ENCODE results near the gene ALDH16A1.

The ALDH16A1 gene

DNA sequence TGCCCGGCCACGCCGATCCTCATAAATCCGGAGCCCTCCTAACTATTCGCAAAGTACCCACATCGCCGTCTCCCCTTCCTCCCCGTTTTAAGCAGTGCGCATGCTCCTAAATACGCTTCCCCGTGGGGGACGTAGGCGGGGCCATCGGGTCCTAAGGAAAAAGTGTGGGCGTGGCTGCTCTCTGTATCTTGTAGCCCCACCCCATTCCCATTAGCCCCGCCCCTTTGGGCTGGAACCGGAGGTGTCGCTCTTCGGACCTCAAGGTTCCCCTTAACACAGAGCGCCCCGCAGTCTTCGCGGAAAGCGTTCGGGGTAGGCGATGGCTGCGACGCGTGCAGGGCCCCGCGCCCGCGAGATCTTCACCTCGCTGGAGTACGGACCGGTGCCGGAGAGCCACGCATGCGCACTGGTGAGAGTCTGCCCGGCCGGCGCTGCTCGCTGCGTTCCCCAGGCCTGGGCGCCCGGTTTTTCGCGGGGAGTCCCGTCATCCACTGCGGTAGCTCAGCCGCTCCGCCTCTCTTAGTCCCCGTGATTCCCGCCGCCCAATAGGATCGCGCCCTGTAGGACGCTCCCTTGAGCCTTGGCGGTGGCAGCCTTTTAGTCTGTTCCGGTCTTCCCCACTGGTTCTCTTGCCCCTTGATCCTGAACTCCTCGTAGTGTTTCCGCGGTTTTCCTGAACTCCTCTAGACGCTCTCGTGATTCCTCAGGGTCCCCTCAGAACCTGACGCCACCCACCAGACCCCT is at the start of gene ALDH16A1:
ALDH16A1 (plus strand) TSS at position 213 of the 744 bp plus-strand sequence; CDS start at position 320, 107 bp downstream.
- TF ChIP-seq, protein P1, sequence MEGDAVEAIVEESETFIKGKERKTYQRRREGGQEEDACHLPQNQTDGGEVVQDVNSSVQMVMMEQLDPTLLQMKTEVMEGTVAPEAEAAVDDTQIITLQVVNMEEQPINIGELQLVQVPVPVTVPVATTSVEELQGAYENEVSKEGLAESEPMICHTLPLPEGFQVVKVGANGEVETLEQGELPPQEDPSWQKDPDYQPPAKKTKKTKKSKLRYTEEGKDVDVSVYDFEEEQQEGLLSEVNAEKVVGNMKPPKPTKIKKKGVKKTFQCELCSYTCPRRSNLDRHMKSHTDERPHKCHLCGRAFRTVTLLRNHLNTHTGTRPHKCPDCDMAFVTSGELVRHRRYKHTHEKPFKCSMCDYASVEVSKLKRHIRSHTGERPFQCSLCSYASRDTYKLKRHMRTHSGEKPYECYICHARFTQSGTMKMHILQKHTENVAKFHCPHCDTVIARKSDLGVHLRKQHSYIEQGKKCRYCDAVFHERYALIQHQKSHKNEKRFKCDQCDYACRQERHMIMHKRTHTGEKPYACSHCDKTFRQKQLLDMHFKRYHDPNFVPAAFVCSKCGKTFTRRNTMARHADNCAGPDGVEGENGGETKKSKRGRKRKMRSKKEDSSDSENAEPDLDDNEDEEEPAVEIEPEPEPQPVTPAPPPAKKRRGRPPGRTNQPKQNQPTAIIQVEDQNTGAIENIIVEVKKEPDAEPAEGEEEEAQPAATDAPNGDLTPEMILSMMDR (IDR thresholded peaks at IDR 0.05), result no peak
- peaks cover 53% of the 10 kb centered on the region for H3K4me1 Mint-ChIP-seq
- H3K9me3 Mint-ChIP-seq, result no peaks in the 10 kb centered on the region
- H3K4me3 Mint-ChIP-seq, result peak within 1 kb of the TSS; percentile 96
- peak; percentile 98 for DNase-seq
- H3K27ac Mint-ChIP-seq, result peak within 1 kb of the TSS; percentile 99
- H3K36me3 Mint-ChIP-seq (ENCODE audit: low read depth), result peaks cover 44% of the 10 kb centered on the region
- peaks cover 7% of the 10 kb centered on the region for H3K27me3 Mint-ChIP-seq (ENCODE audit: low read depth, poor library complexity)

DNA sequence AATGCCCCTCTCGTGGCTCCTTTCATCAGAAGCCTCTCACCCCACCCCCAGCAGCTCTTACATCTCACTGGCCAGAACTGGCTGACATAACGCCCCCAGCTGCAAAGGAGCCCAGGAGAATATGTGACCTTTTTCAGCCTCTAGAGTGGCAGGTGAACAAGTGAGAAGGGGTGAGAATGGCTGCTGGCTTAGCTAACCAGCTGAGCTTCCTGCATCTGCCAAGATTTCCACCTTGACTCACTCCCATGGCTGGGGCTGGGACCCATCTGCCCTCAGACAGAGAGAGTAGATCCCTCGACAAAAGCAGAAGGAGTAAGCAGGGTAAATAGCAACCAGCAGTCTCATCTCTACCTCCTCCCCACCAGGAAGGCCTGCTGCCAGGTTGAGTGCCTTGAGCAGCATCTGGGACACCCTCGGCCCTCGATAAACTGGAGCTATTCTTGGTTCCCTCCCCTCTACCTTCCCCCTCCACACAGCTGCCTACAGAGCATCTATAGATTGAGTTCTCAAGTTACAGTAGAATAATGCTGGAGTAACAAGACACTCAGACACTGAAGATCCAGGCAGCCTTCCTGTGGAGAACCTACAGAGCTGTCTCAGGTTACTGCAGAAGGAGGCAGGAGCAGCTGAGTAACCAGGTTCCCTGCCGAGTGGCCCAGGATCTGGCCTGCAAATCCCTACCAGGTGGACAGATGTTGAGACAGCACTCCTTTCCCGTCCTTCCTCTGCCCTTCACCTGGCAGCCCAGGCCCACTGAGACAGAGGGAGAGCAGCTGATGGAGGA is 49.4 kb upstream of the ALDH16A1 start:
- Mint-ChIP-seq H3K27me3 (ENCODE audit: low read depth, poor library complexity) (peaks cover 10% of the 10 kb centered on the region), H3K4me1 (peaks cover 81% of the 10 kb centered on the region), H3K27ac (peak overlapping the region; percentile 99), H3K4me3 (peak overlapping the region; percentile 74), H3K36me3 (ENCODE audit: low read depth) (no peaks in the 10 kb centered on the region), H3K9me3 (no peaks in the 10 kb centered on the region)
- peak; percentile 50 for DNase-seq
- TF ChIP-seq, protein P1 (IDR thresholded peaks at IDR 0.05), result no peak

DNA sequence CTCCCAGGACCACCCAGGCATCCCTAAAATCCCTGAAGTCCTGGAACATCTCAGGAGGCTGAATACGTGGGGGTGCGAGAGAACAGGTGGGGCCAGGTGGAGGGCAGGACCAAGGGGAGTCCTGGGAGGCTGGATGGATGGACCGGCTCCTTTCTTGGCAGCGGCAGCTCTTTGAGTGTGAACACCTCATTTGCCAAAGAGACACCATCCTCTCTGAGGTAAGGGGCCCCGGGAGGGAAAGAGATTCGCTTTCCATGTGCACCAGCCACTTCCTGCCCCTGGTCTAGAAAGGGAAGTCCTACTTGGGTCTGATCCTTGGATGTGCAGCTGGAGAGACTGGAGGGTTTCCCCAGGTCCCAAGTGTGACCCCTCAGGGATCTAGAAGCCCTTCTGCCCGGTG is 45.9 kb upstream of the ALDH16A1 start:
- peaks cover 86% of the 10 kb centered on the region for H3K4me1 Mint-ChIP-seq
- no peak for DNase-seq
- H3K27ac Mint-ChIP-seq, result no peak overlapping the region
- TF ChIP-seq, protein P1 (IDR thresholded peaks at IDR 0.05), result no peak
- H3K9me3 Mint-ChIP-seq, result no peaks in the 10 kb centered on the region
- no peak overlapping the region for H3K4me3 Mint-ChIP-seq
- H3K36me3 Mint-ChIP-seq (ENCODE audit: low read depth), result no peaks in the 10 kb centered on the region
- peaks cover 15% of the 10 kb centered on the region for H3K27me3 Mint-ChIP-seq (ENCODE audit: low read depth, poor library complexity)

GRCh38 chr19:49407482-49408015 is 45.5 kb upstream of the ALDH16A1 start:
- Mint-ChIP-seq H3K4me3 (no peak overlapping the region), H3K9me3 (no peaks in the 10 kb centered on the region), H3K27ac (peak overlapping the region; percentile 21), H3K27me3 (ENCODE audit: low read depth, poor library complexity) (peaks cover 15% of the 10 kb centered on the region), H3K4me1 (peaks cover 89% of the 10 kb centered on the region), H3K36me3 (ENCODE audit: low read depth) (no peaks in the 10 kb centered on the region)
- TF ChIP-seq, protein P1 (IDR thresholded peaks at IDR 0.05), result no peak
- DNase-seq, result no peak

DNA sequence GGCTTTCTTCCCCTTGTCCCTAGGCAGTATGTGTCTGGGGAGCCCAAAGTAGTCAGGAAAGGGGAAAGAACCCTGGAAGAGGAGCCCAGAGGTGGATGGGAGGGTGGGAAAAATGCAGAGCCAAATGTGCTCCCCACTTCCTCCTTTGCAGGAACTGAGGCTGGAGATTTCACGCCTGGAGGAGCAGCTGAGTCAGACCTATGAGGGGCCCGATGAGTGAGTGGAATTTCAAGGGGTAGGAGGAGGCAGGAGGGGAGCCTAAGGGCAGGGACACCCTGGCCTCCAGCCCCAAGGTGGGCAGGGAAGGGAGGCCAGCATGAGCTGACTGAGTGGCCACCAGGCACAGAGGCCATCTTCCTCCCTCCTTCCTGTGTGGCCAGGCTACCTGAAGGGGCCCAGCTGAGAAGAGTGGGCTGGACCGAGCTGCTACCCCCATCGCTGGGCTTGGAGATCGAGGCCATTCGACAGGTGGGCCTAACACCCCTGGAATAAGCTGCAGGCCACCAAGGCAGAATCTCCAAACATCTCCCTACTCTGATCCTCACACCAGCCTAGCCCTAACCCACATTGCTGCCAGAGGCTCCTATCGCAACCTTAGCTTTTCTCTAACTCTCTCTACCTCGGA is 44.1 kb upstream of the ALDH16A1 start:
- DNase-seq, result no peak
- Mint-ChIP-seq H3K4me1 (peaks cover 89% of the 10 kb centered on the region), H3K27ac (peak overlapping the region; percentile 66), H3K9me3 (no peaks in the 10 kb centered on the region), H3K36me3 (ENCODE audit: low read depth) (no peaks in the 10 kb centered on the region), H3K27me3 (ENCODE audit: low read depth, poor library complexity) (peaks cover 9% of the 10 kb centered on the region), H3K4me3 (peak overlapping the region; percentile 13)
- TF ChIP-seq, protein P1 (IDR thresholded peaks at IDR 0.05), result no peak

Data from nephron progenitor cell (in vitro differentiated cells).